ENCODE data around the gene GOLGA5.

Gene GOLGA5

DNA sequence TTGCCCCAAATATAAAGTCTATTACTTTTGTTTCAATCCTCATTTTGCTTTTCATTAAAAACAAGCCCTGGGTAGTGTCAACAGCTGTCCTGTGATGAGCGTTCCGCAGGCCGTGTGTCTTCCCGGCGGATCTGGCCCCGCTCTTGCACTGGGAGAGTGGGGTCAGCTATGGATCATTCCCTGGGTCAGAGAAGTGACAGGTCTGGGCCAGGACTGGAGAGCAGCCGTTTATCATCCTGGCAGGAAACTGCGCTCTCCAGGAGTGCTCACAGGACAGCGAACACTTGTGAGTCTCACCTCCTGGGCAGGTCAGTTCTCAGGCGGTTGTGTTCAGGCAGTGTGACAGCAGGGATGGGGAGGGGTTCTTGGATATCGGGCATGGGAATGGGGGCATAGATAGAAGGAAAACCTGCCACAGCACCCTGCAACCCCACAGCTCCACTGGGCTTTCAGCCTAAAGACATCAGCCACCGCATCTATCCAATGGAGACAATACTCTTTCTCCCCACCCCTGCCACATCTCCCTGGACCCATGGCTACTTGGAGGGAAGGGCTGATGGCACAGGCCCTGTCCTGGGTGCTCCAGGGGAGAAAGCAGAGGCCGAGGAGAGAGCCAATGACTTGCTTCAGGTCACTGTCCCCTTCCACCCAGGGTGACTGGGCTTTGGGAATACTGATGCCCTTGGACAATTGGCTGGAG, 81.0 kb downstream of the GOLGA5 start:
- TF ChIP-seq, protein P1, sequence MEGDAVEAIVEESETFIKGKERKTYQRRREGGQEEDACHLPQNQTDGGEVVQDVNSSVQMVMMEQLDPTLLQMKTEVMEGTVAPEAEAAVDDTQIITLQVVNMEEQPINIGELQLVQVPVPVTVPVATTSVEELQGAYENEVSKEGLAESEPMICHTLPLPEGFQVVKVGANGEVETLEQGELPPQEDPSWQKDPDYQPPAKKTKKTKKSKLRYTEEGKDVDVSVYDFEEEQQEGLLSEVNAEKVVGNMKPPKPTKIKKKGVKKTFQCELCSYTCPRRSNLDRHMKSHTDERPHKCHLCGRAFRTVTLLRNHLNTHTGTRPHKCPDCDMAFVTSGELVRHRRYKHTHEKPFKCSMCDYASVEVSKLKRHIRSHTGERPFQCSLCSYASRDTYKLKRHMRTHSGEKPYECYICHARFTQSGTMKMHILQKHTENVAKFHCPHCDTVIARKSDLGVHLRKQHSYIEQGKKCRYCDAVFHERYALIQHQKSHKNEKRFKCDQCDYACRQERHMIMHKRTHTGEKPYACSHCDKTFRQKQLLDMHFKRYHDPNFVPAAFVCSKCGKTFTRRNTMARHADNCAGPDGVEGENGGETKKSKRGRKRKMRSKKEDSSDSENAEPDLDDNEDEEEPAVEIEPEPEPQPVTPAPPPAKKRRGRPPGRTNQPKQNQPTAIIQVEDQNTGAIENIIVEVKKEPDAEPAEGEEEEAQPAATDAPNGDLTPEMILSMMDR (conservative IDR thresholded peaks at IDR 0.05; ENCODE audit: low read depth, low read length): no peak
- Histone ChIP-seq H3K4me2 (no peak overlapping the region), H3K4me1 (ENCODE audit: low read depth, poor library complexity, severe bottlenecking) (no peaks in the 10 kb centered on the region), H3K79me2 (ENCODE audit: insufficient read depth, low read depth) (no peaks in the 10 kb centered on the region), H3K9ac (no peak overlapping the region), H3K27ac (no peak overlapping the region), H4K20me1 (ENCODE audit: insufficient read depth) (no peaks in the 10 kb centered on the region), H3K27me3 (ENCODE audit: insufficient read depth, low read depth) (no peaks in the 10 kb centered on the region), H3K4me3 (IDR thresholded peaks at IDR 0.05; ENCODE audit: insufficient read depth, low read depth, low read length) (no peak overlapping the region), H2AFZ (ENCODE audit: low read depth) (no peak overlapping the region), H3K36me3 (ENCODE audit: insufficient read depth) (no peaks in the 10 kb centered on the region)

GRCh38 chr14:92877757-92878431, 83.8 kb downstream of the GOLGA5 start:
- no peak overlapping the region for H2AFZ ChIP-seq (ENCODE audit: low read depth)
- TF ChIP-seq, protein P1 (conservative IDR thresholded peaks at IDR 0.05; ENCODE audit: low read depth, low read length): no peak
- H3K4me2 ChIP-seq: no peak overlapping the region

GRCh38 chr14:92880351-92880750, 86.2 kb downstream of the GOLGA5 start:
- Histone ChIP-seq H3K4me3 (IDR thresholded peaks at IDR 0.05; ENCODE audit: insufficient read depth, low read depth, low read length) (no peak overlapping the region), H3K4me1 (ENCODE audit: low read depth, poor library complexity, severe bottlenecking) (no peaks in the 10 kb centered on the region), H4K20me1 (ENCODE audit: insufficient read depth) (no peaks in the 10 kb centered on the region), H3K9ac (no peak overlapping the region), H3K27me3 (ENCODE audit: insufficient read depth, low read depth) (no peaks in the 10 kb centered on the region), H3K79me2 (ENCODE audit: insufficient read depth, low read depth) (no peaks in the 10 kb centered on the region), H2AFZ (ENCODE audit: low read depth) (no peak overlapping the region), H3K36me3 (ENCODE audit: insufficient read depth) (no peaks in the 10 kb centered on the region), H3K4me2 (no peak overlapping the region), H3K27ac (no peak overlapping the region)
- TF ChIP-seq, protein P1 (conservative IDR thresholded peaks at IDR 0.05; ENCODE audit: low read depth, low read length): no peak

More at GRCh38 chr14:92877757-92878431, 83.8 kb downstream of the GOLGA5 start:
- Histone ChIP-seq H3K4me3 (IDR thresholded peaks at IDR 0.05; ENCODE audit: insufficient read depth, low read depth, low read length) (no peak overlapping the region), H3K9ac (no peak overlapping the region), H4K20me1 (ENCODE audit: insufficient read depth) (no peaks in the 10 kb centered on the region), H3K36me3 (ENCODE audit: insufficient read depth) (no peaks in the 10 kb centered on the region), H3K79me2 (ENCODE audit: insufficient read depth, low read depth) (no peaks in the 10 kb centered on the region), H3K4me1 (ENCODE audit: low read depth, poor library complexity, severe bottlenecking) (no peaks in the 10 kb centered on the region), H3K27me3 (ENCODE audit: insufficient read depth, low read depth) (no peaks in the 10 kb centered on the region), H3K27ac (no peak overlapping the region)

- Histone ChIP-seq H3K27ac (no peak overlapping the region), H3K79me2 (ENCODE audit: insufficient read depth, low read depth) (no peaks in the 10 kb centered on the region), H3K4me2 (no peak overlapping the region), H3K27me3 (ENCODE audit: insufficient read depth, low read depth) (no peaks in the 10 kb centered on the region), H3K4me3 (IDR thresholded peaks at IDR 0.05; ENCODE audit: insufficient read depth, low read depth, low read length) (no peak overlapping the region), H2AFZ (ENCODE audit: low read depth) (no peak overlapping the region), H4K20me1 (ENCODE audit: insufficient read depth) (no peaks in the 10 kb centered on the region), H3K9ac (no peak overlapping the region), H3K36me3 (ENCODE audit: insufficient read depth) (no peaks in the 10 kb centered on the region), H3K4me1 (ENCODE audit: low read depth, poor library complexity, severe bottlenecking) (no peaks in the 10 kb centered on the region)
- TF ChIP-seq, protein P1 (conservative IDR thresholded peaks at IDR 0.05; ENCODE audit: low read depth, low read length): no peak
Measured at GRCh38 chr14:92880851-92881250, 86.7 kb downstream of the GOLGA5 start.
